Measurements from ENCODE around the gene SLC12A3.
A peak's percentile ranks its signal among the peaks of the same experiment; 100 is the strongest.
"Not testable (repeated sequence)": the region's sequence is repeated elsewhere in the genome, so short reads cannot be mapped to it uniquely, and the experiment has no call there.

SLC12A3 gene

GRCh38 chr16:56932721-56933619, 68.0 kb downstream of the SLC12A3 start:
- H3K4me3 ChIP-seq (ENCODE audit: low read depth, low read length) = peak overlapping the region; percentile 99
- no peak for DNase-seq (ENCODE audit: low read depth)

GRCh38 chr16:56933828-56934598, 69.0 kb downstream of the SLC12A3 start:
- H3K4me3 ChIP-seq (ENCODE audit: low read depth, low read length) = peak overlapping the region; percentile 99
- no peak for DNase-seq (ENCODE audit: low read depth)

- H3K4me3 ChIP-seq (ENCODE audit: low read depth, low read length) = peak overlapping the region; percentile 99
- not testable (repeated sequence) for DNase-seq (ENCODE audit: low read depth)
Observed at GRCh38 chr16:56934599-56935145, 69.7 kb downstream of the SLC12A3 start.

GRCh38 chr16:56935201-56935600, 70.2 kb downstream of the SLC12A3 start:
- H3K4me3 ChIP-seq (ENCODE audit: low read depth, low read length) = peak overlapping the region; percentile 99
- DNase-seq (ENCODE audit: low read depth) = no peak

DNA sequence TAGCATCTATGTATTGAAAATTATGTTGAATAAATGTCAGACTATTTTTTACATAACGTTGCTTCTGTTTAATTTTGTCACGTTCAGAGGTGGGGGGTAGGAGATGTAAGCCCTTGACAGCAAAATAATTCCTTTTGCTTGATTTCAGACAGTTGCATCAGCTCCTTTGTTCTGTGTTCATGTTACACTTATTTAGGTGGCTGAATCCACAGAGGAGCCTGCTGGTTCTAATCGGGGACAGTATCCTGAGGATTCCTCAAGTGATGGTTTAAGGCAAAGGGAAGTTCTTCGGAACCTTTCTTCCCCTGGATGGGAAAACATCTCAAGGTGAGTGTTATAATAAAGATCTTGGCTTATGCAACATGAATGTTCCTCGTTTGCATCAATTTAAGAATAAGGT, 71.5 kb downstream of the SLC12A3 start:
- peak overlapping the region; percentile 19 for H3K4me3 ChIP-seq (ENCODE audit: low read depth, low read length)

GRCh38 chr16:56936950-56937349, 71.9 kb downstream of the SLC12A3 start:
- peak overlapping the region; percentile 20 for H3K4me3 ChIP-seq (ENCODE audit: low read depth, low read length)
- no peak for DNase-seq (ENCODE audit: low read depth)

More for the DNA sequence above, 71.5 kb downstream of the SLC12A3 start:
- no peak for DNase-seq (ENCODE audit: low read depth)

DNA sequence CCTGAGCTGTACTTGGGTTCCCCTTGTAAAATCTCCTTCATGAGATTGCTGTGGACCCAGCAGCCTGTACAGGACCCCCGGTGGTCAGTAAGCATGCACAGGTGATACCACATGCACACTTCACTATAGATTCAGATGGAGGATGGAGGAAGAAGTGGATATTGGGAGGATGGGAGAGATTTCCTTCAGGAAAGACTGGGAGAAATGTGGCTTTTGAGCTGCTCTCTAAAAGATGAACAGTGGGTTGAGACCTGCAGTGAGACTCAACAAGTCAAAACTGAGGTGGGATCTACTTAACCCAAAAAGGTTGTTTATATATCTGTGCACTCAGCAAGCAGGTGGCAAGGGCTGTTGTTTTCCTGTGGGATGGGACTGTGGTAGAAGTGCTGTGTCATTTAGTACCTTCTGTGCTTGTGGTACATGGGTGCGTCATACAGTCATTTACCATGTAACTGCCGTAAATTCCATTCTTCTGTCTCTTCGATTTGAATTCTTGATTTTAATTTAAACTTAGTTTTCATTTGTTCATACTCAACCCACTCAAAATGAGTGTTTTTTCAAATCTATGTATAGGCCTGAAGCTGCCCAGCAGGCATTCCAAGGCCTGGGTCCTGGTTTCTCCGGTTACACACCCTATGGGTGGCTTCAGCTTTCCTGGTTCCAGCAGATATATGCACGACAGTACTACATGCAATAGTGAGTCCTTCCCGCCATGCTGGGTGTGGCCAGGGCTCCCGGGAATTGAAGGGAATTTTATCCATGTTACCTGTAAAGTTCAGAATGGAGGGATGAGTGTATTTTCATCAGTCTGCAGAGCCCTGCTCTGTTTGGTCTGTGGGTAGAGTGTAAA, 73.9 kb downstream of the SLC12A3 start:
- no peak overlapping the region for H3K4me3 ChIP-seq (ENCODE audit: low read depth, low read length)
- DNase-seq (ENCODE audit: low read depth) = no peak

DNA sequence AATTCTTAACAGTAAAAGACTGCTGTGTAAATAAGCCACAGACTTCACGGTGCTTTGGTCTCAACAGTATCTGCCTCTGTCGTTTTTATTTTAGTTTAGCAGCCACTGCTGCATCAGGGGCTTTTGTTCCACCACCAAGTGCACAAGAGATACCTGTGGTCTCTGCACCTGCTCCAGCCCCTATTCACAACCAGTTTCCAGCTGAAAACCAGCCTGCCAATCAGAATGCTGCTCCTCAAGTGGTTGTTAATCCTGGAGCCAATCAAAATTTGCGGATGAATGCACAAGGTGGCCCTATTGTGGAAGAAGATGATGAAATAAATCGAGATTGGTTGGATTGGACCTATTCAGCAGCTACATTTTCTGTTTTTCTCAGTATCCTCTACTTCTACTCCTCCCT, 74.8 kb downstream of the SLC12A3 start:
- DNase-seq (ENCODE audit: low read depth) = no peak
- no peak overlapping the region for H3K4me3 ChIP-seq (ENCODE audit: low read depth, low read length)

DNA sequence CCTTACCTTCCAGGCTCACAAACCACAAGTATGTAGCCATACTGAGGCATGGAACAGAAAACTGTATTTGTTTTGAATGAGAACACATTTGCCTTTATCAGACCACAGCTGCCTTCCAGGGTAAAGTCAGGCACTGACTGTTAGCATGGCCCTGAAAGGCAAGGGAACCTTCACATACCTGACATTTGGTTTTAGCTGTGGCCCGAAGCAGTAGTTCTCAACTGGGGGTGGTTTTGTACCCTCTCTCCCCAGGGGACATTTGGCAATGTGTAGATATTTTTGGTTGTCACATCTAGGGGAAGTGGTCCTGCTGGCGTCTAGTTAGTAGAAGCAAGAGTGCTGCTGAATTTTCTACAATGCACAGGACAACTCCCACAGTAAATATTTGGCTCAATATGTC, 76.1 kb downstream of the SLC12A3 start:
- DNase-seq (ENCODE audit: low read depth) = no peak
- no peak overlapping the region for H3K4me3 ChIP-seq (ENCODE audit: low read depth, low read length)

- DNase-seq (ENCODE audit: low read depth) = no peak
- no peak overlapping the region for H3K4me3 ChIP-seq (ENCODE audit: low read depth, low read length)
Observed at GRCh38 chr16:56941856-56942331, 76.9 kb downstream of the SLC12A3 start.

- no peak overlapping the region for H3K4me3 ChIP-seq (ENCODE audit: low read depth, low read length)
- no peak for DNase-seq (ENCODE audit: low read depth)
Observed at GRCh38 chr16:56943761-56944375, 78.9 kb downstream of the SLC12A3 start.

DNA sequence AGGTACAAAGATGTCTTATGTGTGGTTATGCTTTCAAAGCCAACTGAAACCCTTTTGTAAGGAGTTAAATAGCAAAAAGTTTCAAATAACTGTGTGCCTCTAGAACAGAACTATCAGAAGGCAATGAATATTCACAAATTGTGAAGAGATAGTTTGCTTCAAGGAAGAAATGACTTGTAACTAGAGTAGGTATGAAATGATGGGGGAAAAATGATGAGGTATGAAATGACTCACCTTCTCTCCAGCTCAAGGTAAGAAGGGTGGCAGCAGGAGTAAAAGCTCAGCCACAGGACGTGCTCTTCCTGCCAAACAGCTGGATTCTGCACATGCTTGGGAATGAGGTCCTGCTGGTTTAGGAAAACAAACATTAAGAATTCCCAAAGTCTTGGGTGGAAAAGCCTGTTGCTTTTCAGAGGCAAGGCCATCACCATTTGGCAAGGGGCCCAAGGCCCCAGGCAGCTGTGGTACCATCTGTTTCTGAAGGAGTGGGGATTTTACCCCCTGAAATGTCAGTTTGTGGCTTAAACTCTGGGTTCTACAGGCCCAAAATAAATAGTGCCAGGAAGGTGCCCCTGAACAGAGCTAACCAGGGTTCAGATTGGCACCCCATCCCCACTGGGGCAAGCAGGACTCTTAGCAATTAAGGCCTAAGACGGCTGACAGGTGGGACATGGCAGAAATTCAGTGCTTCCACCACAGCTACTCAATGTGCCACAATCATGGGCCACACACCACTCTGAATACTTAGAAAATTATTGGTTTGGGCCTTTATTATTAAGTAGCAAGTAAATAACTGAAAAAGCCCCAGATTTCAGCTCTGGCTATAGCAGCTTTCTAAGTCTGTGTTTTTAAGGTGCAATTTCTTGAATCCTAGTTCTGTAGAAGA, 80.2 kb downstream of the SLC12A3 start:
- DNase-seq (ENCODE audit: low read depth) = no peak
- no peak overlapping the region for H3K4me3 ChIP-seq (ENCODE audit: low read depth, low read length)

DNA sequence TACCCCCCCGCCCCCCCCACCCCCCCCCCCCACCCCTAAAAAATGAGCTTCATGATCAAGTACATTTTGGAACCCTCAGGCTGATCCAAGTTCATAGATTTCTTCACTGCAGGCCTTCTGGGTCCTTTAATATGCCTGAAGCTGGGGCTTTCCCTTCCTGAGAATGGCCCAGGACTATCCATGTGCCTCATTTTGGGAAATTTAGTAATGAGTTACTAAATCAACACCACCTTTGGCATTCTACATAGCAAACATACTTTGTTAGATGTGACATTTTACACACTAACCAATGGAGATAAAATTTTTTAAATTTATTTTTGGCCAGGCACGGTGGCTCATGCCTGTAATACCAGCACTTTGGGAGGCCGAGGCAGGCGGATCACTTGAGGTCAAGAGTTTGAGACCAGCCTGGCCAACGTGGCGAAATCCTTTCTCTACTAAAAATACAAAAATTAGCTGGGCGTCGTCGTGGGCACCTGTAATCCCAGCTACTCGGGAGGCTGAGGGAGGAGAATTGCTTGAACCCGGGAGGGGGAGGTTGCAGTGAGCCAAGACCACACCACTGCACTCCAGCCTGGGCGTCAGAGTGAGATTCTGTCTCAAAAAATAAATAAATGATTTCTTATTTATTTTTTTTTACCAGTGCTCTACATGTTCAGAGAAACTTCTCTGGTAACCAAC, 81.0 kb downstream of the SLC12A3 start:
- DNase-seq (ENCODE audit: low read depth) = no peak
- no peak overlapping the region for H3K4me3 ChIP-seq (ENCODE audit: low read depth, low read length)

GRCh38 chr16:56946767-56947603, 82.0 kb downstream of the SLC12A3 start:
- no peak for DNase-seq (ENCODE audit: low read depth)

DNA sequence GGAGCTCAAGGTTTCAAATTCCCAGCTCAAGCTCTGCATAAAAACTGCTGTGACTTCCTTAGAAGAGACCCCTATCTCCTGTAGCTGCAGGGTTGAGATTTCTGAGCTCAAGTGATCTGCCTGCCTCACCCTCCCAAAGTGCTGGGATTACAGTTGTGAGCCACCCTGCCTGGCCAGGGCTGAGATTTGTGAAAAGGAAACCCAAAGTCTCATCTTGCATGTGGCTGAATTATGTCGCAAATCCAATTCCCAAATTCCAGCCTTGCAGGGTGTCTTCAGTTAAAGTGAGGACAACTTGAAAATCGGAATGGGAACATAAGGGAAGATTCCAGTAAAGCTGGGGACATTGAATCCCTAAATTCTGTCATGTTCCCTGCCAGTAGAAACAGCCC, 82.6 kb downstream of the SLC12A3 start:
- no peak for DNase-seq (ENCODE audit: low read depth)
- no peak overlapping the region for H3K4me3 ChIP-seq (ENCODE audit: low read depth, low read length)

More at GRCh38 chr16:56946767-56947603, 82.0 kb downstream of the SLC12A3 start:
- no peak overlapping the region for H3K4me3 ChIP-seq (ENCODE audit: low read depth, low read length)

DNA sequence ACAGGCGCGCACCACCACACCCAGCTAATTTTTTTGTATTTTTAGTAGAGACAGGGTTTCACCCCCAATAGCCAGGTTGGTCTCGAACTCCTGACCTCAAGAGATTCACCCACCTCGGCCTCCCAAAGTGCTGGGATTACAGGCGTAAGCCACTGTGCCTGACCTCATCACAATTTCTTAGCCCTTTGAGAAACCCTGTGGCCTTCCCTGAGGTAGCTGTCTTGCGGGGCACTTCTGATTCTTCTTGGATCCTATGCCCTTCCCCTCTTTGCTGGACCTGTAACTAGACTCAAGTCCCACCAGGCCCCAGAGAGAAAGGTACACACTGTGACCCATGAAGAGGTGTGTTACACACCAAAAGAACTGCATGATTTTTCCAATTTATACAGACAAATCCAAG, 83.2 kb downstream of the SLC12A3 start:
- no peak for DNase-seq (ENCODE audit: low read depth)
- no peak overlapping the region for H3K4me3 ChIP-seq (ENCODE audit: low read depth, low read length)

DNA sequence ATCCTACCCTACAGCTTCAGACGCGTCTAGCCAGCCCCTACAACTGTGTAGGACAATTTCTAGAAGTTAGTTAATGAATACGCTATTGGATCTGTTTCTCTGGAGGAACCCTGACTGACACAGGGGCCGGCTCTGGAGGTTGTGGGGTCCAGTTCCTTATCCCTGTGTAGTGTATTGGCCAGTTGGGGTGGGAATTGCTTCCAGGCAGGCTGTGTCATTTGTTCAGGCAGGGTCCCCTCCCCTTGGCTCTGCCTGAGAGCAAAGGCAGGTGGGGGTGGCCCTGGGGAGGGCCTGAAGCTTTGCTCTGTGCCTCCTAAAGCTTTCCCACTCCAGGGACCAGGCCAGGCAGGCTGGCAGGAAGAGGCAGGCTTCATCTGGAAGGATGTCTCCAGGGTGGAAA, 85.0 kb downstream of the SLC12A3 start:
- no peak for DNase-seq (ENCODE audit: low read depth)
- no peak overlapping the region for H3K4me3 ChIP-seq (ENCODE audit: low read depth, low read length)
